CMK (cell line): ENCODE measurements around the gene CARD10.
A peak's percentile ranks its signal among the peaks of the same experiment; 100 is the strongest.

Source experiments
- DNase-seq: peaks from one replicate; pipeline ENCODE4 v3.0.0-alpha.2; 2010; ENCODE audit warnings: low read depth

Gene CARD10

GRCh38 chr22:37467391-37467955, 51.7 kb downstream of the CARD10 start:
- DNase-seq: no peak

GRCh38 chr22:37464181-37464580, 55.0 kb downstream of the CARD10 start:
- no peak for DNase-seq

GRCh38 chr22:37462983-37463382, 56.2 kb downstream of the CARD10 start:
- no peak for DNase-seq

- DNase-seq: no peak
Measured at GRCh38 chr22:37462436-37462835, 56.8 kb downstream of the CARD10 start.

- no peak for DNase-seq
Measured at GRCh38 chr22:37461961-37462360, 57.3 kb downstream of the CARD10 start.

DNA sequence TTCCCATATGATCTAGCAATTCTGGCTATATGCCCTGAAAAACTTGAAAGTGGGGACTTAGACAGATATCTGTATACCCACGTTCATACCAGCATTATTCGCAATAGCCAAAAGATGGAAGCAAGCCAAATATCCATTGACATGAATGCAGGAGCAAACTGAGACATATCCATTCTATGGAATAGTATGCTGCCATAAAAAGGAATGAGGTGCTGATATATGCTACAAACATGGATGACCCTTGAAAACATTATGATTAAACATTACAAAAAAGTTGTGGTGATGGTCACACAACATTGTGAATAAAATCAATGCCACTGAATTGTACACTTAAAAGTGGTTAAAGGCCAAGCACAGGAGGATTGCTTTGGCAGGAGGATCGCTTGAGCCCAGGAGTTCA, 58.5 kb downstream of the CARD10 start:
- no peak for DNase-seq

- DNase-seq: no peak
Measured at GRCh38 chr22:37459206-37459605, 60.0 kb downstream of the CARD10 start.

DNA sequence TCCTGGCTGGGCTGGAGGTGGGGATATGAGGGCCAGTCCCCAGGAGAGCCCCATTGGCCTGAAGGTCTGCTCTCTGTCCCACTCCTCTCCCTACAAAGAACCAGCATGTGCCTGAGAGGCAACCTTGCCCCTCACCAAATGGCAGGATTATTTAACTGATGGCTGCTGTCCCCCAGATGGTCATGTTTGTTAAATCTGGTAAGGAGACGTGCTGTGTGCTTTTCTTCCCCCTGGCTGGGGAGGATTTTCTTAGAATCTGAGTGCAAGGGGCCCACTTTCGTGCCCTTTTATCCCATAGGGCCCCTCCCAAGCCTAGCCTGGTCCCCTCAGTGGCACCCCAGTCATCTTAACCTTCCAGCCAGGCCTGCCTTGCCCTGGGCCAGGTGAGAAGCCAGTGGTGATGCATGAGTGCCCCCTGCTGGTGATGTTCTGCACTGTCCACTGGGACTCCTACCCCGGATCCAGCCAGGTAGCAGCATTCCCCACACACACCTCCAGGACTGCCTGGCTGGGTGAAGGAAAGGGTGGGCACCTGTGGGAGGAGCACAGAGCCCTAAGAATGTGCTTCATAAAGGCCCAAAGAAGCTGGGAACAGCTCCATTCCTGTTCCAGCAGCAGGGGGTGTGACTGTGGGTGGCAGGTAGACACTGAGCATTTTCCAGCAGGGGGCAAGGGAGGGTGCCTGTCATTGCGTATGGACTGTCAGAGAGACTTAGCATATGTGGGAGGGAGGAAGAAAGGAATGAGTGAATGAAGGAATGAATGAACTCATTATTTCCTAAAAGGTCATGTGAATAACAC, 61.9 kb downstream of the CARD10 start:
- peak; percentile 52 for DNase-seq

DNA sequence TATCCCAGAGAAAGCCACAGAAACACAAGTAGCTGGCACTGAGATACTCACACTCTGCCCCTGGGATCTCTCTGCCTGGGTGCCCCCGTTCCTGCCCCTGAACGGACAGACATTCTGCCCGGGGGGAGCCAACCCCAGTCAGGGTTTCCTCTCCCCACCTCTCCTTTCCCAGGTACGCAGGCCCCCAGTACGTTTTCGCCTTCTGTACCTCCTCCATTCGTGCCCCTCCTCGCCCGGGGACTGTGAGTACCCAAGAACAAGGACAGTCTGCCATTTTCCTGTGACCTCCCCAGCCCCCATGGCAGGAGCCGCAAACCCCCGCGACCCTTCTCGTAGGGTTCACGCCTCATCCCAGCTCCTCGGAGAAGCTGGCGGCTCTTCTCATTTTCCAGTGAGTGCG, 62.9 kb downstream of the CARD10 start:
- no peak for DNase-seq

DNA sequence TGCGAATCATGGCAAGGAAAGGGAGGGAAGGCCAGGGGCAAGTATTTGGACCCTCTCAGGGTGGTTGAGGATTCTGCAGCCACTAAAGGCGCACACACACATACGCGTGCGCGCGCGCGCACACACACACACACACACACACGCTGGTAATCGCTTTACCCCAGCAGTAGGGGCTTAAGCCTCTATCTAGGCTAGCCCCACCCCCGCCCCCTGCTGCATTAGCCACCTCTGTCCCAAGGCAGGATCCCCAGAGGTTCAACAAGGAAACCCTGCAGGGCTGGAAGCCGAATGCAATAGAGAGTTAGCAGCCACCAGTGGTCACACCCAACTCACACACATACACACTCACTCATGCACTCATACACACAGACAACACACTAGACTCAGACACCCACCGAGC, 63.3 kb downstream of the CARD10 start:
- DNase-seq: no peak

- DNase-seq: no peak
Measured at GRCh38 chr22:37454857-37455686, 64.1 kb downstream of the CARD10 start.

DNA sequence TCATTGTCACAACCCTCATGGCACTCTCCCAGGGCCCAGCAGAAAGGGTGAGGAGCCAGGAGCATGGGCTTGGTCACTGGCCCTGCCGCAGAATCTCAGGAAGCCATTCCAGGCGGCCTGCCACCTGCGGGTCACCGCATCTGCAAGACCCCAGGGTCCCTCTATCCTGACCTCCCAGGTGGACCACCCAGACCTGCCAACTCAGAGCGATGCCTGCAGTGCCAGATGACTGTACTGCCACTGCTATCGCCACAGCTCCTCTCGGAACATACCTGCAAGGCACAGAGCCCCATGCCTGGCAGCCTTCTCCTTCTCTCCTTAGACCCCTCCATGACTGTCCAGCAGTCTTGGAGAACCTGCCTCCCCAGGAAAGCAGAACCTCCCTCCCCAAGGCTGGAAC, 65.5 kb downstream of the CARD10 start:
- DNase-seq: no peak

- no peak for DNase-seq
Measured at GRCh38 chr22:37451218-37451617, 68.0 kb downstream of the CARD10 start.

GRCh38 chr22:37449331-37450001, 69.7 kb downstream of the CARD10 start:
- no peak for DNase-seq

DNA sequence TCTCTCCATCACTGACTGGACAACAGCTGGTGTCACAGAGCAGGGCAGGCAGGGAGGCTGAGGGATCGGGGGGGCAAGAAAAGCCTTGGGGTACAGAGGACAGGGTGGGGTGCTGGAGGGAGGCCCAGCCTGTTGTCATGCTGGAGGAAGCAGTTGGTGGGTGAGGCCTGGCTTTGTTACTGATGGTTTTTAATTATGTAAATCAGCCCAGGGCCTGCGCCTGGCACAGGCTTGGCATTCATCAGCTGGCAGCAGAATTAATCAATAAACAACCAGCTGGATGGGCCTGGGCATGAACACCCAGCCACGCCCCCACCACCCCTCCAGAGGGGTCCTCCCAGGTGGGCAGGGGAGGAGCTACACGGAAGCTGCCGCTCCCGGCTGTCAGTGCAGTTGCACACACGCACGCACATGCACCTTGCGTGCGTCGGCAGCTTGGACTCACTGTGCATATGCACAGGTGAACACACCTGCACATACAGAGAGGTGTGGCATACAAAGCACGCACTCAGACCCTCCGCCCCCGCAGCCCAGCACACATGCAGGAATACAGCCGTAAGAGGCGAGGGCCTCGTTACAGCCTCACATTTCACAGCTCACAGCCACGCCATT, 70.6 kb downstream of the CARD10 start:
- DNase-seq: no peak

DNA sequence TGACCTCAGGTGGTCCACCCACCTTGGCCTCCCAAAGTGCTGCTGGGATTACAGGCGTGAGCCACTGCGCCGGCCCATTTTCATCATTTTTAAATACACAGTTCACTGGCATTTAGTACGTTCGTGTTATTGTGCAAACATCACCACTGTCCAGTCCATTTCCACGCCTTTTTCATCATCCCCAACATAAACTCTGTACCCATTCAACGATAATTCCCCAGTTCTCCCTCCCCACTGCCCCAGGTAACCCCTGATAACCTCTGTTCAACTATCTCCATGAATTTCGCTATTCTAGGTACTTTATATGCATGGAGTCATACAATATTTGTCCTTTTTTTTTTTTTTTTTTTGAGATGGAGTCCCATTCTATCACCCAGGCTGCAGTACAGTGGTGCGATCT, 73.7 kb downstream of the CARD10 start:
- no peak for DNase-seq

DNA sequence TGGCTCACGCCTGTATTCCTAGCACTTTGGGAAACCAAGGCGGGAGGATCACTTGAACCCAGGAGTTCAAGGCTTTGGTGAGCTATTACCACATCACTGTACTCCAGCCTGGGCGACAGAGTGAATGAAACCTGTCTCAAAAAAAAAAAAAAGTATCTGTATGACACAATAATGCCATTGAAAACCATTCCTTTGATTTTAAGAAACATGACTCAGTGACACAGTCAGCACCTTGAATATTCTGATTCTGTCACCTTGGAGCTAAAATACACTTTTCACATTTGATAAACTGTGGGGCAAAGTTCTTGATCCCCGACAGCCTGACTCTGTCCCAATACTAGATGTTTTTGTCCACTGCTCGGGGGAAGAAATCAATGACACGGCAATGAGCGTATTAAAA, 75.2 kb downstream of the CARD10 start:
- DNase-seq: no peak

DNA sequence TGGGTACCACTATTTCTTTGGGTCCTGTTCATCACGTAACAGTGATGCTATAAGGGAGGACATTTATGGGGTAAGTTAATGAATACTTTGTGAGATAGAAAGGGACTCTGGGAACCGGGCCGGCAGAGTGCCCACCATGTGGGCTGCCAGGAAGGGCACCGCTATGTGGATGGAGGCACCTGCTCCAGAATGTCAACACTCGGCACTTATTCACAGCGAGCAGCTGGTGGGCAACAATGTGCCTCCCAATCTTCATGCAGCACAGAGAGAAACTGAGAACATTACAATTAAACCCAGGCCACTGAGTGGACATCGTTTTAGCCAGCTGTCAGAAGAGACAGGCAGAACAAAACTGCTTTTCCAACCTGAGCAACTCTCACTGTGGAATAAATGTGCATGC, 76.1 kb downstream of the CARD10 start:
- no peak for DNase-seq

- no peak for DNase-seq
Measured at GRCh38 chr22:37442537-37442936, 76.7 kb downstream of the CARD10 start.

GRCh38 chr22:37442135-37442534, 77.1 kb downstream of the CARD10 start:
- no peak for DNase-seq

- DNase-seq: no peak
Measured at GRCh38 chr22:37440875-37441274, 78.3 kb downstream of the CARD10 start.
